H9 (cell line): Measurements from ENCODE around the gene DIS3L2. TPM values are rescaled to one million over a fixed set of nuclear protein-coding genes. Genes with fewer than 3 reads are reported as not detected.

Experiments used
- DNase-seq: peaks from one replicate; pipeline ENCODE4 v3.0.0-alpha.2; 2017
- H2AFZ ChIP-seq: one replicate; pipeline ENCODE4 v1.6.1; 2013; ENCODE audit warnings: mild to moderate bottlenecking, low read length, control low read depth, moderate library complexity
- H2AK5ac ChIP-seq: 2 replicates; pipeline ENCODE4 v1.6.1; 2013; ENCODE audit warnings: low read length, control low read depth, mixed read lengths; ENCODE audit not compliant: insufficient read length
- H2BK120ac ChIP-seq: one replicate; pipeline ENCODE4 v1.6.1; 2013; ENCODE audit warnings: low read depth, mild to moderate bottlenecking, low read length, control low read depth, inconsistent platforms; ENCODE audit not compliant: poor library complexity, severe bottlenecking
- H2BK12ac ChIP-seq: 2 replicates; pipeline ENCODE4 v1.6.1; 2013; ENCODE audit warnings: low read length, control low read depth, mixed read lengths, low read depth; ENCODE audit not compliant: insufficient read length
- H2BK15ac ChIP-seq: 2 replicates; pipeline ENCODE4 v1.6.1; 2013; ENCODE audit warnings: low read depth, low read length, control low read depth
- H2BK20ac ChIP-seq: one replicate; pipeline ENCODE4 v1.6.1; 2013; ENCODE audit warnings: low read depth, mild to moderate bottlenecking, low read length, control low read depth, inconsistent platforms; ENCODE audit not compliant: poor library complexity, severe bottlenecking
- H2BK5ac ChIP-seq: 2 replicates; pipeline ENCODE4 v1.6.1; 2013; ENCODE audit warnings: low read length, control low read depth, mixed read lengths; ENCODE audit not compliant: insufficient read length
- H3K14ac ChIP-seq: 2 replicates; pipeline ENCODE4 v1.6.1; 2013; ENCODE audit warnings: low read length, control low read depth; ENCODE audit not compliant: insufficient read depth
- H3K18ac ChIP-seq: 2 replicates; pipeline ENCODE4 v1.6.1; 2013; ENCODE audit warnings: low read depth, mild to moderate bottlenecking, mixed read lengths, low read length, control low read depth; ENCODE audit not compliant: insufficient read length
- H3K23ac ChIP-seq: 2 replicates; pipeline ENCODE4 v1.6.1; 2013; ENCODE audit warnings: low read length, control low read depth, mixed read lengths, low read depth; ENCODE audit not compliant: insufficient read length
- H3K23me2 ChIP-seq: 2 replicates; pipeline ENCODE4 v1.6.1; 2013; ENCODE audit warnings: low read depth, mild to moderate bottlenecking, mixed read lengths, low read length, control low read depth; ENCODE audit not compliant: insufficient read length, poor library complexity, severe bottlenecking
- H3K27ac ChIP-seq: 2 replicates; pipeline ENCODE4 v1.5.1; 2013; ENCODE audit warnings: low read length, control low read depth, mixed read lengths, low read depth; ENCODE audit not compliant: insufficient read length
- H3K27me3 ChIP-seq: 2 replicates; pipeline ENCODE4 v1.6.1; 2013; ENCODE audit warnings: low read length, control low read depth, inconsistent platforms; ENCODE audit not compliant: insufficient read depth
- H3K4ac ChIP-seq: 2 replicates; pipeline ENCODE4 v1.6.1; 2013; ENCODE audit warnings: low read depth, mild to moderate bottlenecking, control low read depth, inconsistent platforms, low read length, moderate library complexity
- H3K4me1 ChIP-seq: 2 replicates; pipeline ENCODE4 v1.6.1; 2013; ENCODE audit warnings: low read length, control low read depth, inconsistent platforms; ENCODE audit not compliant: insufficient read depth
- H3K4me2 ChIP-seq: 2 replicates; pipeline ENCODE4 v1.6.1; 2013; ENCODE audit warnings: low read length, control low read depth, mixed read lengths; ENCODE audit not compliant: insufficient read length, insufficient read depth
- H3K56ac ChIP-seq: 2 replicates; pipeline ENCODE4 v1.6.1; 2013; ENCODE audit warnings: low read depth, mild to moderate bottlenecking, mixed read lengths, low read length, control low read depth; ENCODE audit not compliant: insufficient read length
- H3K79me1 ChIP-seq: 2 replicates; pipeline ENCODE4 v1.6.1; 2013; ENCODE audit warnings: low read depth, mild to moderate bottlenecking, moderate library complexity, low read length, control low read depth, inconsistent platforms; ENCODE audit not compliant: insufficient read depth, poor library complexity, severe bottlenecking
- H3K79me2 ChIP-seq: 2 replicates; pipeline ENCODE4 v1.6.1; 2013; ENCODE audit warnings: low read length, control low read depth, inconsistent platforms; ENCODE audit not compliant: insufficient read depth
- H3K9ac ChIP-seq: 2 replicates; pipeline ENCODE4 v1.6.1; 2013; ENCODE audit warnings: low read length, control low read depth, mixed read lengths; ENCODE audit not compliant: insufficient read length; ENCODE audit errors: extremely low read depth
- H3K9me3 ChIP-seq: one replicate; pipeline ENCODE4 v1.6.1; 2013; ENCODE audit warnings: low read depth, low read length, inconsistent platforms; ENCODE audit not compliant: control insufficient read depth
- H3T11ph ChIP-seq: one replicate; pipeline ENCODE4 v1.6.1; 2013; ENCODE audit warnings: mild to moderate bottlenecking, low read length, control low read depth, inconsistent platforms
- H4K20me1 ChIP-seq: one replicate; pipeline ENCODE4 v1.6.1; 2013; ENCODE audit not compliant: control insufficient read depth, insufficient read length, insufficient read depth
- H4K5ac ChIP-seq: 2 replicates; pipeline ENCODE4 v1.6.1; 2013; ENCODE audit warnings: low read depth, mild to moderate bottlenecking, mixed read lengths, low read length, control low read depth; ENCODE audit not compliant: insufficient read length
- H4K8ac ChIP-seq: replicated peaks from 2 replicates; pipeline ENCODE4 v1.6.1; 2013; ENCODE audit warnings: low read length, control low read depth, mixed read lengths, low read depth; ENCODE audit not compliant: insufficient read length
- H4K91ac ChIP-seq: 2 replicates; pipeline ENCODE4 v1.6.1; 2013; ENCODE audit warnings: low read depth, mild to moderate bottlenecking, moderate library complexity, mixed read lengths, low read length, control low read depth; ENCODE audit not compliant: insufficient read length
- H3K27ac Mint-ChIP-seq, 3 experiments: 2 replicates in 2 of 3; 3 replicates in 1 of 3; pipeline ENCODE4 v1.8.0; 2020 to 2021; ENCODE audit warnings: mixed read lengths in 3 of 3, mild to moderate bottlenecking in 1 of 3, moderate library complexity in 1 of 3
- H3K27me3 Mint-ChIP-seq: 2 replicates; pipeline ENCODE4 v1.8.0; 2021; ENCODE audit warnings: low read depth, mild to moderate bottlenecking, moderate library complexity, mixed read lengths
- H3K36me3 Mint-ChIP-seq, 3 experiments: 2 replicates in 2 of 3; 3 replicates in 1 of 3; pipeline ENCODE4 v1.8.0; 2020 to 2021; ENCODE audit warnings: low read depth in 3 of 3, mixed read lengths in 3 of 3; ENCODE audit not compliant: insufficient read depth in 1 of 3
- H3K4me1 Mint-ChIP-seq, 2 experiments: 2 replicates each; pipeline ENCODE4 v1.8.0; 2020; ENCODE audit warnings: mixed read lengths in 2 of 2
- H3K4me3 Mint-ChIP-seq, 2 experiments: 2 replicates in 1 of 2; 3 replicates in 1 of 2; pipeline ENCODE4 v1.8.0; 2020 to 2021; ENCODE audit warnings: mild to moderate bottlenecking in 2 of 2, mixed read lengths in 2 of 2, moderate library complexity in 1 of 2
- H3K9me3 Mint-ChIP-seq, 2 experiments: 2 replicates in 1 of 2; 3 replicates in 1 of 2; pipeline ENCODE4 v1.8.0; 2020; ENCODE audit warnings: mild to moderate bottlenecking in 2 of 2, mixed read lengths in 2 of 2, moderate library complexity in 1 of 2
- WGBS: extraction: QIAGEN DNeasy Blood & Tissue Kit; methylation state at CpG from one replicate; pipeline ENCODE4 v1.1.7; 2013; ENCODE audit warnings: missing lambda C conversion rate, low lambda C conversion rate, mixed read lengths; ENCODE audit not compliant: insufficient read length; ENCODE audit errors: extremely low coverage; 5-methylcytosine and 5-hydroxymethylcytosine counted together
- total RNA-seq: library from RNA; stranded (reverse); gene quantifications from 2 replicates; pipeline ENCODE4 v1.2.1, GENCODE V29; 2021
- TF ChIP-seq, protein P1 (sequence below): fragments of 200-600 bp; sonication (generic); conservative IDR thresholded peaks from 3 replicates; pipeline ENCODE4 v1.8.0; 2021; ENCODE audit warnings: antibody characterized with exemption, mild to moderate bottlenecking

The DIS3L2 gene
- total RNA-seq, 1 experiment from 2014 or later, result 28.1 TPM

DNA sequence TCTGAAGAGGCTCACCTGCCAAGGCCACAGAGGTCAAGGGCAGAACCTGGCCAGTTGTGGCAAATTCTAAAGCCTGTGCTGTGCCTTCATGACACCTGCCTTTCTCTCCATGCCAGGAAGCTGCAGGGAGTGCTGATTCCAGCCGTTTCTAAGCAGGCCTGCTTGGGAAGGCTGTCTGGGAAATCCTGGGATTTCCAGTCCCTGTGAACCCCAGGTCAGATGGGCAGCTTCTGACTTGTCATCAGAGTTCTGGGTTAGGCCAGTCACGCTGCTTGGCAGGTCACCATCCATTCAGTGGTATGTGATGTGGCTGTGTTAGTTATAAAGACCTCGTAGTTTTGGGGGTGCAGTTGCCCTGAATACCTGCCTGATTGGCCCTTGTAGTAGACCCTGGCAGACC is 346.3 kb downstream of the DIS3L2 start:
- Histone ChIP-seq H3K27ac (no peak overlapping the region), H2BK20ac (no peak overlapping the region), H2AK5ac (no peak overlapping the region), H3K4me2 (no peak overlapping the region), H2BK15ac (no peak overlapping the region), H2AFZ (no peak overlapping the region), H3K23me2 (no peaks in the 10 kb centered on the region), H3K18ac (no peak overlapping the region), H2BK12ac (no peak overlapping the region), H3K4me1 (no peaks in the 10 kb centered on the region), H3K4ac (no peak overlapping the region), H4K5ac (no peak overlapping the region), H3K14ac (no peak overlapping the region), H3K23ac (no peak overlapping the region), H2BK5ac (no peak overlapping the region), H3T11ph (no peak overlapping the region), H3K79me1 (no peaks in the 10 kb centered on the region), H3K9me3 (no peaks in the 10 kb centered on the region), H3K56ac (no peak overlapping the region), H3K9ac (no peak overlapping the region), H4K8ac (no peak overlapping the region), H4K91ac (no peak overlapping the region), H2BK120ac (no peak overlapping the region), H3K79me2 (no peaks in the 10 kb centered on the region), H4K20me1 (no peaks in the 10 kb centered on the region), H3K27me3 (no peaks in the 10 kb centered on the region)
- no CpG with 5 or more reads among the region's 3 CpGs for WGBS
- DNase-seq, result no peak
- no peak overlapping the region for H3K4me3 Mint-ChIP-seq
- no peaks in the 10 kb centered on the region for H3K27me3 Mint-ChIP-seq
- H3K9me3 Mint-ChIP-seq, result peaks cover under 1 to 7% of the 10 kb centered on the region in 2 experiments; a peak in 3 of 5 replicates
- peaks cover 3 to 10% of the 10 kb centered on the region in 2 experiments; a peak in 2 of 4 replicates for H3K4me1 Mint-ChIP-seq
- peaks cover 0 to 9% (median 3%) of the 10 kb centered on the region in 3 experiments; a peak in 3 of 7 replicates for H3K36me3 Mint-ChIP-seq
- H3K27ac Mint-ChIP-seq, result peak overlapping the region in 1 of 3 experiments; percentile 31; a peak in 1 of 7 replicates
- TF ChIP-seq, protein P1, sequence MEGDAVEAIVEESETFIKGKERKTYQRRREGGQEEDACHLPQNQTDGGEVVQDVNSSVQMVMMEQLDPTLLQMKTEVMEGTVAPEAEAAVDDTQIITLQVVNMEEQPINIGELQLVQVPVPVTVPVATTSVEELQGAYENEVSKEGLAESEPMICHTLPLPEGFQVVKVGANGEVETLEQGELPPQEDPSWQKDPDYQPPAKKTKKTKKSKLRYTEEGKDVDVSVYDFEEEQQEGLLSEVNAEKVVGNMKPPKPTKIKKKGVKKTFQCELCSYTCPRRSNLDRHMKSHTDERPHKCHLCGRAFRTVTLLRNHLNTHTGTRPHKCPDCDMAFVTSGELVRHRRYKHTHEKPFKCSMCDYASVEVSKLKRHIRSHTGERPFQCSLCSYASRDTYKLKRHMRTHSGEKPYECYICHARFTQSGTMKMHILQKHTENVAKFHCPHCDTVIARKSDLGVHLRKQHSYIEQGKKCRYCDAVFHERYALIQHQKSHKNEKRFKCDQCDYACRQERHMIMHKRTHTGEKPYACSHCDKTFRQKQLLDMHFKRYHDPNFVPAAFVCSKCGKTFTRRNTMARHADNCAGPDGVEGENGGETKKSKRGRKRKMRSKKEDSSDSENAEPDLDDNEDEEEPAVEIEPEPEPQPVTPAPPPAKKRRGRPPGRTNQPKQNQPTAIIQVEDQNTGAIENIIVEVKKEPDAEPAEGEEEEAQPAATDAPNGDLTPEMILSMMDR, result no peak
